Astrocyte (in vitro differentiated cells and primary cell): ENCODE results near the gene NUDT14. TPM values are rescaled to one million over a fixed set of nuclear protein-coding genes. Genes with fewer than 3 reads are reported as not detected.

Source experiments
- DNase-seq: peaks from one replicate; pipeline ENCODE4 v3.0.0-alpha.2; 2010; ENCODE audit warnings: low read depth
- FAIRE-seq: peaks from 2 replicates; lab custom pipeline; 2011; peaks lifted over from hg19 to GRCh38; lab: Jason Lieb, UNC
- H2AFZ ChIP-seq: 2 replicates; pipeline ENCODE4 v1.6.0; 2012; ENCODE audit warnings: low read depth, low read length, inconsistent platforms
- H3K27ac ChIP-seq: 2 replicates; pipeline ENCODE4 v1.5.1; 2011; ENCODE audit warnings: low read depth, low read length, inconsistent platforms
- H3K27me3 ChIP-seq: 2 replicates; pipeline ENCODE4 v1.6.0; 2011; ENCODE audit warnings: low read length, inconsistent platforms; ENCODE audit not compliant: insufficient read depth
- H3K36me3 ChIP-seq: 2 replicates; pipeline ENCODE4 v1.5.1; 2011; ENCODE audit warnings: low read length, inconsistent platforms; ENCODE audit not compliant: insufficient read depth
- H3K4me1 ChIP-seq: 2 replicates; pipeline ENCODE4 v1.5.1; 2011; ENCODE audit warnings: low read length, inconsistent platforms; ENCODE audit not compliant: insufficient read depth
- H3K4me2 ChIP-seq: 2 replicates; pipeline ENCODE4 v1.6.0; 2012; ENCODE audit warnings: low read length, inconsistent platforms
- H3K4me3 ChIP-seq: 2 replicates; pipeline ENCODE4 v1.5.1; 2011; ENCODE audit warnings: low read depth, mild to moderate bottlenecking, low read length, inconsistent platforms; ENCODE audit not compliant: insufficient read depth
- H3K79me2 ChIP-seq: 2 replicates; pipeline ENCODE4 v1.6.0; 2012; ENCODE audit warnings: mild to moderate bottlenecking, low read length, inconsistent platforms; ENCODE audit not compliant: insufficient read depth
- H3K9ac ChIP-seq: 2 replicates; pipeline ENCODE4 v1.6.0; 2012; ENCODE audit warnings: mild to moderate bottlenecking, low read length, inconsistent platforms
- H3K9me3 ChIP-seq: 2 replicates; pipeline ENCODE4 v1.5.1; 2012; ENCODE audit warnings: low read depth, mild to moderate bottlenecking, low read length, inconsistent platforms; ENCODE audit not compliant: insufficient read depth
- H4K20me1 ChIP-seq: 2 replicates; pipeline ENCODE4 v1.6.0; 2012; ENCODE audit warnings: low read length, inconsistent platforms; ENCODE audit not compliant: insufficient read depth
- H3K27ac Mint-ChIP-seq: one replicate; pipeline ENCODE4 v1.8.0; 2021; ENCODE audit warnings: mild to moderate bottlenecking, mixed read lengths; ENCODE audit not compliant: unreplicated experiment
- H3K27me3 Mint-ChIP-seq: one replicate; pipeline ENCODE4 v1.8.0; 2021; ENCODE audit warnings: low read depth, mixed read lengths; ENCODE audit not compliant: unreplicated experiment
- H3K36me3 Mint-ChIP-seq: one replicate; pipeline ENCODE4 v1.8.0; 2021; ENCODE audit warnings: low read depth, mixed read lengths; ENCODE audit not compliant: unreplicated experiment
- H3K4me1 Mint-ChIP-seq: one replicate; pipeline ENCODE4 v1.8.0; 2021; ENCODE audit warnings: low read depth, mixed read lengths; ENCODE audit not compliant: unreplicated experiment
- H3K4me3 Mint-ChIP-seq: one replicate; pipeline ENCODE4 v1.8.0; 2021; ENCODE audit warnings: mild to moderate bottlenecking, moderate library complexity, mixed read lengths; ENCODE audit not compliant: unreplicated experiment
- H3K9me3 Mint-ChIP-seq: one replicate; pipeline ENCODE4 v1.8.0; 2021; ENCODE audit warnings: mild to moderate bottlenecking, mixed read lengths; ENCODE audit not compliant: unreplicated experiment
- CTCF ChIP-seq: IDR thresholded peaks from 2 replicates; pipeline ENCODE4 v1.5.1; 2011; ENCODE audit warnings: low read depth, mild to moderate bottlenecking, inconsistent platforms, low read length, moderate library complexity; ENCODE audit not compliant: insufficient read depth
- EZH2 ChIP-seq: IDR thresholded peaks from 2 replicates; pipeline ENCODE4 v1.6.1; 2012; ENCODE audit warnings: mild to moderate bottlenecking, low read length, inconsistent platforms; ENCODE audit not compliant: insufficient read depth
- total RNA-seq: library from RNA; stranded (reverse); gene quantifications from 2 replicates; pipeline ENCODE4 v1.2.1, GENCODE V29; 2021

Gene NUDT14
- total RNA-seq, 1 donor from 2014 or later = 17.5 TPM

- DNase-seq = no peak
- no peak overlapping the region for H3K9ac ChIP-seq
- peaks cover 38% of the 10 kb centered on the region for H3K27me3 Mint-ChIP-seq
Observed at GRCh38 chr14:105196265-105196960, 15.3 kb upstream of the NUDT14 start.

GRCh38 chr14:105195522-105196264 is 14.6 kb upstream of the NUDT14 start:
- Histone ChIP-seq H3K9ac (no peak overlapping the region), H2AFZ (no peak overlapping the region), H3K27ac (no peak overlapping the region), H3K4me2 (peak overlapping the region; percentile 46), H3K27me3 (peaks cover 5% of the 10 kb centered on the region), H3K4me3 (no peak overlapping the region), H3K79me2 (no peaks in the 10 kb centered on the region), H3K9me3 (no peaks in the 10 kb centered on the region), H4K20me1 (no peaks in the 10 kb centered on the region), H3K4me1 (peaks cover 26% of the 10 kb centered on the region), H3K36me3 (no peaks in the 10 kb centered on the region)
- no peak overlapping the region for H3K27ac Mint-ChIP-seq
- no peaks in the 10 kb centered on the region for H3K36me3 Mint-ChIP-seq
- H3K9me3 Mint-ChIP-seq = no peaks in the 10 kb centered on the region
- DNase-seq (no peak), FAIRE-seq (no peak)
- H3K4me3 Mint-ChIP-seq = no peak overlapping the region
- H3K27me3 Mint-ChIP-seq = peaks cover 34% of the 10 kb centered on the region
- H3K4me1 Mint-ChIP-seq = peaks cover 2% of the 10 kb centered on the region
- no peak for TF ChIP-seq CTCF
- TF ChIP-seq EZH2 = no peak

More at GRCh38 chr14:105196265-105196960, 15.3 kb upstream of the NUDT14 start:
- Histone ChIP-seq H3K79me2 (no peaks in the 10 kb centered on the region), H2AFZ (no peak overlapping the region), H3K4me2 (peak overlapping the region; percentile 46), H3K4me1 (peaks cover 26% of the 10 kb centered on the region), H4K20me1 (no peaks in the 10 kb centered on the region), H3K4me3 (no peak overlapping the region), H3K9me3 (no peaks in the 10 kb centered on the region), H3K27ac (no peak overlapping the region), H3K27me3 (peaks cover 5% of the 10 kb centered on the region), H3K36me3 (no peaks in the 10 kb centered on the region)
- FAIRE-seq = no peak
- TF ChIP-seq EZH2 (peak; percentile 75), CTCF (no peak)
- Mint-ChIP-seq H3K9me3 (no peaks in the 10 kb centered on the region), H3K36me3 (no peaks in the 10 kb centered on the region), H3K4me3 (no peak overlapping the region), H3K4me1 (peaks cover 2% of the 10 kb centered on the region), H3K27ac (no peak overlapping the region)
